ENCODE data around the gene EPHB1. TPM values are rescaled to one million over a fixed set of nuclear protein-coding genes. Genes with fewer than 3 reads are reported as not detected.

Gene EPHB1
- polyA plus RNA-seq, 5 donors, result 1.8 to 3.9 (median 2.8) TPM

GRCh38 chr3:135131290-135131689 is 336.2 kb downstream of the EPHB1 start:
- no peak for DNase-seq

DNA sequence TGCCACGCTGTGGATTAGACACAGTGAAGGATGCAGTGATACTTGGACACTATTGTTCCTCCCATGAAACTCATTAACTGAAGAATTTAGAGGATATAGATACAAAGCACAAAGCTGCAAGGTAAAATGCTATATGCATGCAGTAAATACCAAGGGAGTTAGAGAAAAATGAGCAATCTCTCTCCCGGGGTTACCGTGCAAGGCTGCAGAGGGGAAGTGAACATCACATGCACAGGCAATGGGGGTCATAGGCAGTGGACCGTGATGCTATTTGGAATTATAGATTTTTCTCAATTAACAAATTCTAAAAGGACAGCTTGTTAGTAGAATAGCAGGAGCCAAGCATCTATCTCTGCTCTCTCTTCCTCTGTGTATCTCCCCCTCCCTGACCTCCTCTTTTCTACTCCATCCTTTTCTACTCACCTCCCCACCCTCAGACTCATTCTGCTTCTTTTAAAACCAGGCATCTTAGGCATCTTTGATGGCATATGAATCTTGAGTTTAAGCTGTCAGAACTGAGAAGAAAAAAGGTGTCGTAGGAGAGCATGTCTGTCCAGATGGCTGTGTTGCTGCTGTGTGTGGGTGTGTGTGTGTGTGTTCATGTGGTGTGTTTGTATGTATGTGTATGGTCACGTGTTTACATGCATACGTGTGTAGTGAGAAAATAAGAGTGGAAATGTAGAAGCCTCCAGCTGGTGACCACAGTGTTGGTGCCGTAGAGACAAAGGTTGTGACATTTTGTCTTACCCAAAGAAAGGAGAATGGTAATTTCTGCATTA is 339.0 kb downstream of the EPHB1 start:
- DNase-seq, result no peak

DNA sequence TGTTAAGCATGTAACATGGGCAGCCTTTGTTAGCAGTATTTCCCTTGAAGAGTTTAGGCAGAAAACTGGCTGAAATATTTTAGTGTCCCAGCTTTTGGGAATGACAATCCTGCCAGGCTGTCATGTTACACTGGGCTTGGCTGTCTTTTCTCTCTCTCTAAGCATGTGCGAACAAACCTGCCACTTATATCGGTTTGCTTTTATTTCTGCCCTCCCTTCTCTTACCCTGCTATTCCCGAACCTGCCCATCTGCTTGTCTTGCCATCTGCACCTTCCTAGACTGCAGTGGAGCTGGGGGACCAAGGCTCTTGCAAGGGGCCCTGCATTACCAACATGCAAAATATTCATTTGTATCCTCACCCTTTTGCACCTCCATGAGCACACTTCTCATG is 339.6 kb downstream of the EPHB1 start:
- no peak for DNase-seq

GRCh38 chr3:135135445-135135844 is 340.4 kb downstream of the EPHB1 start:
- no peak for DNase-seq

- no peak for DNase-seq
Measured at GRCh38 chr3:135136361-135137100, 341.5 kb downstream of the EPHB1 start.

- no peak for DNase-seq
Measured at GRCh38 chr3:135137296-135137695, 342.2 kb downstream of the EPHB1 start.

DNA sequence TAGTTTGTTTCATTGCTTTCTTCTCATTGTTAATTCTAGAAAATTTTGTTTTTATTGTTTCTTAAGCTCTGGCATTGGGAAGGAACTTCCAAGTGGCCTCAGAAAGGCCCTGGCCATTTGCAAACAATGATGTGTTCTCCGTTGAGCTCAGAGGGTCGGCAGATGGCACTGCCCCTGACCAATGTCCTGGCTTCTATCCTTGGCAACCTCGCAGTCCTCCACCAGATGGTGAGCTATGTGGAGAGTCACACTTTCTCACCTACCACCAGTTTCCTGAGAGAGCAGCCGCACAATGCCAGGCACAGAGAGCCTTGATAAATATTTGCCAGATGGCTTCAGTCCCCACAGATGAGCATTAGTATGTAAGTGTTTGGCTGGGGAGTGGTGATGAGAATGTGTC is 343.7 kb downstream of the EPHB1 start:
- no peak for DNase-seq

DNA sequence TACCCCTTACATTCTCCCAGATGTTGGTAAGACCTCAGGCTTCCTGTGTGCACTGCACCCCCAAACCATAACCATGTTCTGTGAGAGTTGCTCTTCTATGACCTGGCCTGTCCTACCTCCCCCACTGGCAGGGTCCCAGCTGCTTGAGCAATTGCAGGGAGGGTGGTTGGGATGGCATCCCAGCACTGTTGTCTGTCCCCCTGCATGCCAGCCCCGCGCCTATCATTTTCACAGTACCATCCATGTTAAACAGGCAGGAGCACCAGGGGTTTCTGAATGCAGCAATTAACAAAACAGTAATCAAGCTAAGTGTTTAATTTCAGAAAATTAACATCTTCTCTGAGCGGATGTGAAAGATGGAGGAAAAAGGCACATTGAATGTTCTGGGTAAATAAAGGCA is 345.5 kb downstream of the EPHB1 start:
- DNase-seq, result no peak

GRCh38 chr3:135141160-135141559 is 346.1 kb downstream of the EPHB1 start:
- no peak for DNase-seq

GRCh38 chr3:135141672-135142071 is 346.6 kb downstream of the EPHB1 start:
- DNase-seq, result no peak

- no peak for DNase-seq
Measured at GRCh38 chr3:135142530-135142929, 347.5 kb downstream of the EPHB1 start.

- DNase-seq, result no peak
Measured at GRCh38 chr3:135143474-135143873, 348.4 kb downstream of the EPHB1 start.

DNA sequence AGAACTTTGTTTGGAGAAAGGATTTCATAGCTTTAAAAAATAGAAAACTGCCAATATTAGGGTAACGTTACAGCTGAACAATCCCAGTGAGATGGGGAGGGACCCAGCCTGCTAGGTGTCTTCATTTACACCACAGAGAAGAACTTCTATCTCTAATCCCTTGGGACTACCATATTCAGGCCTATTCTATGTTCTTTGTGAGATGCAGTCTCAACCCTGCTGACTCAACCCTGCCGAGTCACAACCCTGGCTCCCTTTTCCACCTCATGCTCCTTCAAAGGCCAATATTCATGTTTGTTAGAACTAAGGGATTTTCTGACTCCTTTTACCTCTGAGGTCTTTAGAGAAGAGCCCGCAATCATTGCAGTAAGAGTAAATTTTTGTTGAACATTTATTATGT is 350.5 kb downstream of the EPHB1 start:
- DNase-seq, result no peak

- DNase-seq, result no peak
Measured at GRCh38 chr3:135147657-135148056, 352.6 kb downstream of the EPHB1 start.

- DNase-seq, result no peak
Measured at GRCh38 chr3:135148398-135149020, 353.4 kb downstream of the EPHB1 start.

- no peak for DNase-seq
Measured at GRCh38 chr3:135149707-135150681, 354.9 kb downstream of the EPHB1 start.

DNA sequence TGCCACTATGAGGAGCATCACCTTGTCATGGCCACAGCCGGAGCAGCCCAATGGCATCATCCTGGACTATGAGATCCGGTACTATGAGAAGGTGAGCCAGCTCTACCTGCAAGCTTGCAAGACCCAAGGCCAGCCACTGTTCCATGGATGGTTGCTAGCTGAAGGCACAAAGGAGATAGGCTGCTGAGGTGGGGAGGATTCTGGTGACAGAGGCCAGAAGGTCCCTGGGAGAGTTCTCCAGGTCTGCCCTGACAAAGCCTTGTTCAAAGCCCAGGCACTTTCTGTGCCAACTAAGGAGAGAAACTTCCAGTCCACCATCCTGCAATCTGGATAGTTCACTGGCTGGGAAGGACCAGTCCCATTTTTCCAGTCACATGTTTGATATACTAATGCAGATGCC is 359.1 kb downstream of the EPHB1 start:
- no peak for DNase-seq

- no peak for DNase-seq
Measured at GRCh38 chr3:135155228-135155627, 360.2 kb downstream of the EPHB1 start.

DNA sequence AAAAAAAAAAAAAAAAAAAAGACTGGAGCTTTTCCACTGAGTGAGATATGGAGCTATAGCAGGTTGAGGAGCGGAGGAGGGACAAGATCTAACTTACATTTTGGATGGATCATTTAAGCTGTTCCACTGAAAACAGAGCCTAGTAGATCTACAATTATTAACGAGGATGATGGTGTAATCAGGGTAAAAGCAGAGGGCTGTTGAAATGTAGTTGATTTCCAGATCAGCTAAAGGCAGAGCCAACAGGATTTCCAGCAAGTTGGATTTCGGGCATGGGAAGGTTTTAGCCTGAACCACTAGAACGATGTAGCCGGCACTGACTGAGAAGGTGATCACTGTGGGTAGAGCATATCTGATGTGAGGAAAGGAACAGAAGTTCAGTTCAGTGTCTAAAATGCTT is 360.7 kb downstream of the EPHB1 start:
- DNase-seq, result no peak

GRCh38 chr3:135157045-135157740 is 362.1 kb downstream of the EPHB1 start:
- no peak for DNase-seq

GRCh38 chr3:135158520-135158919 is 363.5 kb downstream of the EPHB1 start:
- no peak for DNase-seq

All from right lung (tissue), 5 donors.